Keratinocyte (primary cell): ENCODE results near the gene IL15RA. TPM values are rescaled to one million over a fixed set of nuclear protein-coding genes. Genes with fewer than 3 reads are reported as not detected.

ENCODE experiments used
- DNase-seq: peaks from one replicate; pipeline ENCODE4 v3.0.0-alpha.2; 2011; ENCODE audit warnings: low read depth, missing footprints, low spot score
- FAIRE-seq: peaks from 2 replicates; lab custom pipeline; 2011; peaks lifted over from hg19 to GRCh38; lab: Jason Lieb, UNC
- H2AFZ ChIP-seq: 2 replicates; pipeline ENCODE4 v1.6.0; 2012; ENCODE audit warnings: low read length, control low read depth, inconsistent platforms; ENCODE audit not compliant: control insufficient read depth
- H3K27ac ChIP-seq: 2 replicates; pipeline ENCODE4 v1.5.1; 2011; ENCODE audit warnings: low read length; ENCODE audit not compliant: control insufficient read depth, insufficient read depth
- H3K27me3 ChIP-seq: 3 replicates; pipeline ENCODE4 v1.6.0; 2011; ENCODE audit warnings: low read length; ENCODE audit not compliant: control insufficient read depth, insufficient read depth; ENCODE audit errors: extremely low read depth
- H3K36me3 ChIP-seq, 2 experiments: 2 replicates in 1 of 2; 3 replicates in 1 of 2; pipeline ENCODE4 v1.5.1; 2011; ENCODE audit warnings: low read length in 2 of 2, mild to moderate bottlenecking in 1 of 2; ENCODE audit not compliant: control insufficient read depth in 2 of 2, insufficient read depth in 2 of 2; ENCODE audit errors: extremely low read depth in 1 of 2
- H3K4me1 ChIP-seq: 3 replicates; pipeline ENCODE4 v1.5.1; 2011; ENCODE audit warnings: low read length; ENCODE audit not compliant: control insufficient read depth, insufficient read depth; ENCODE audit errors: extremely low read depth
- H3K4me2 ChIP-seq: 3 replicates; pipeline ENCODE4 v1.6.0; 2011; ENCODE audit warnings: low read depth, low read length; ENCODE audit not compliant: control insufficient read depth, insufficient read depth; ENCODE audit errors: extremely low read depth
- H3K4me3 ChIP-seq, 3 experiments: fragments of 200-600 bp in 1 of 3; sonication (generic) in 1 of 3; 2 replicates in 2 of 3; 3 replicates in 1 of 3; pipeline ENCODE4 v1.5.1; 2011 to 2016; ENCODE audit warnings: low read length in 3 of 3, mild to moderate bottlenecking in 3 of 3, control low read depth in 2 of 3, inconsistent platforms in 1 of 3, low read depth in 1 of 3, mixed read lengths in 1 of 3, mixed run types in 1 of 3, moderate library complexity in 1 of 3; ENCODE audit not compliant: control insufficient read depth in 2 of 3, insufficient read depth in 2 of 3; ENCODE audit errors: extremely low read depth in 1 of 3
- H3K79me2 ChIP-seq: 2 replicates; pipeline ENCODE4 v1.6.0; 2012; ENCODE audit warnings: low read length; ENCODE audit not compliant: control insufficient read depth, insufficient read depth
- H3K9ac ChIP-seq: 3 replicates; pipeline ENCODE4 v1.6.0; 2011; ENCODE audit warnings: low read length; ENCODE audit not compliant: control insufficient read depth, insufficient read depth; ENCODE audit errors: extremely low read depth
- H3K9me1 ChIP-seq: 3 replicates; pipeline ENCODE4 v1.6.0; 2011; ENCODE audit warnings: low read length; ENCODE audit not compliant: control insufficient read depth, insufficient read depth; ENCODE audit errors: extremely low read depth
- H3K9me3 ChIP-seq: 2 replicates; pipeline ENCODE4 v1.5.1; 2012; ENCODE audit warnings: low read depth, low read length; ENCODE audit not compliant: control insufficient read depth
- H4K20me1 ChIP-seq: 3 replicates; pipeline ENCODE4 v1.6.0; 2011; ENCODE audit warnings: low read length; ENCODE audit not compliant: control insufficient read depth, insufficient read depth; ENCODE audit errors: extremely low read depth
- EZH2 ChIP-seq: IDR thresholded peaks from one replicate; pipeline ENCODE4 v1.6.1; 2012; ENCODE audit warnings: inconsistent platforms, mild to moderate bottlenecking, low read length, moderate library complexity
- dilution Hi-C: fragments of 300-500 bp; cut with MboI; formaldehyde crosslinking; loops from one replicate; pipeline ENCODE4 v1.7.0; 2020; ENCODE audit warnings: low sequenced_read_pairs; ENCODE audit not compliant: extremely low pct_ligation_motif_present
- polyA plus RNA-seq, 5 experiments: library from polyadenylated mRNA; depleted of rRNA in 3 of 5; stranded (reverse) in 3 of 5; stranded (forward) in 1 of 5; unstranded in 1 of 5; fragments of >200 nt; gene quantifications; 1 replicate in 1 of 5; 2 replicates in 3 of 5; 3 replicates in 1 of 5; pipeline versions ENCODE4 v1.2.1 to v1.2.3, GENCODE V29; 2011 to 2012; ENCODE audit warnings: missing spikeins in 2 of 5, low read depth in 1 of 5, low replicate concordance in 1 of 5
- TF ChIP-seq, protein P1 (sequence below), 3 experiments: IDR thresholded peaks in 1 of 3; conservative IDR thresholded peaks in 1 of 3; optimal IDR thresholded peaks in 1 of 3; 2 replicates in 2 of 3; 3 replicates in 1 of 3; pipeline versions ENCODE3 to v1.5.1; 2011; ENCODE audit warnings: low read length in 3 of 3, mild to moderate bottlenecking in 3 of 3, moderate library complexity in 2 of 3, control low read depth in 1 of 3, inconsistent platforms in 1 of 3; ENCODE audit not compliant: insufficient read depth in 2 of 3; ENCODE audit errors: extremely low read depth in 1 of 3

Gene IL15RA
- polyA plus RNA-seq, 1 donor (not counting 4 experiments of a cell fraction or from before 2014, with no cell fraction given) = 3.8 TPM

GRCh38 chr10:5932345-5932744 lies 45.0 kb downstream of the IL15RA start:
- no peaks in the 10 kb centered on the region for H3K9me3 ChIP-seq
- no peaks in the 10 kb centered on the region for H3K79me2 ChIP-seq
- no peak for TF ChIP-seq EZH2
- TF ChIP-seq, protein P1, sequence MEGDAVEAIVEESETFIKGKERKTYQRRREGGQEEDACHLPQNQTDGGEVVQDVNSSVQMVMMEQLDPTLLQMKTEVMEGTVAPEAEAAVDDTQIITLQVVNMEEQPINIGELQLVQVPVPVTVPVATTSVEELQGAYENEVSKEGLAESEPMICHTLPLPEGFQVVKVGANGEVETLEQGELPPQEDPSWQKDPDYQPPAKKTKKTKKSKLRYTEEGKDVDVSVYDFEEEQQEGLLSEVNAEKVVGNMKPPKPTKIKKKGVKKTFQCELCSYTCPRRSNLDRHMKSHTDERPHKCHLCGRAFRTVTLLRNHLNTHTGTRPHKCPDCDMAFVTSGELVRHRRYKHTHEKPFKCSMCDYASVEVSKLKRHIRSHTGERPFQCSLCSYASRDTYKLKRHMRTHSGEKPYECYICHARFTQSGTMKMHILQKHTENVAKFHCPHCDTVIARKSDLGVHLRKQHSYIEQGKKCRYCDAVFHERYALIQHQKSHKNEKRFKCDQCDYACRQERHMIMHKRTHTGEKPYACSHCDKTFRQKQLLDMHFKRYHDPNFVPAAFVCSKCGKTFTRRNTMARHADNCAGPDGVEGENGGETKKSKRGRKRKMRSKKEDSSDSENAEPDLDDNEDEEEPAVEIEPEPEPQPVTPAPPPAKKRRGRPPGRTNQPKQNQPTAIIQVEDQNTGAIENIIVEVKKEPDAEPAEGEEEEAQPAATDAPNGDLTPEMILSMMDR (optimal IDR thresholded peaks at IDR 0.05 in 1 of 3, IDR thresholded peaks at IDR 0.05 in 1 of 3, conservative IDR thresholded peaks at IDR 0.05 in 1 of 3; ENCODE audit: extremely low read depth in 1 of 3, insufficient read depth in 2 of 3, low read length in 3 of 3) = no peak
- H3K27me3 ChIP-seq = no peaks in the 10 kb centered on the region
- peaks cover 31 to 34% of the 10 kb centered on the region in 2 experiments for H3K36me3 ChIP-seq
- no peak overlapping the region for H3K27ac ChIP-seq
- no peaks in the 10 kb centered on the region for H3K9me1 ChIP-seq
- no peak for FAIRE-seq
- dilution Hi-C loops = no loop called here
- H3K4me1 ChIP-seq = no peaks in the 10 kb centered on the region
- no peak overlapping the region for H3K4me2 ChIP-seq
- H3K9ac ChIP-seq = no peak overlapping the region
- no peak overlapping the region for H3K4me3 ChIP-seq
- no peak overlapping the region for H2AFZ ChIP-seq
- no peak for DNase-seq
- H4K20me1 ChIP-seq = no peaks in the 10 kb centered on the region

- Histone ChIP-seq H3K4me1 (no peaks in the 10 kb centered on the region), H3K27ac (no peak overlapping the region), H2AFZ (no peak overlapping the region), H3K79me2 (no peaks in the 10 kb centered on the region), H3K27me3 (no peaks in the 10 kb centered on the region), H3K36me3 (peaks cover 25 to 26% of the 10 kb centered on the region in 2 experiments), H3K9me1 (no peaks in the 10 kb centered on the region), H4K20me1 (no peaks in the 10 kb centered on the region), H3K4me3 (no peak overlapping the region), H3K4me2 (no peak overlapping the region), H3K9ac (no peak overlapping the region), H3K9me3 (no peaks in the 10 kb centered on the region)
- DNase-seq (no peak), FAIRE-seq (no peak)
- dilution Hi-C loops = no loop called here
- TF ChIP-seq, protein P1 (optimal IDR thresholded peaks at IDR 0.05 in 1 of 3, IDR thresholded peaks at IDR 0.05 in 1 of 3, conservative IDR thresholded peaks at IDR 0.05 in 1 of 3; ENCODE audit: extremely low read depth in 1 of 3, insufficient read depth in 2 of 3, low read length in 3 of 3) = no peak
- no peak for TF ChIP-seq EZH2
These were observed 47.1 kb downstream of the IL15RA start for GRCh38 chr10:5930272-5930671.
